H1 (cell line): ENCODE measurements around the gene DBF4B. TPM values are rescaled to one million over a fixed set of nuclear protein-coding genes. Genes with fewer than 3 reads are reported as not detected.

Source experiments
- ATF2 ChIP-seq: IDR thresholded peaks from 2 replicates; pipeline ENCODE4 v1.6.1; 2012; ENCODE audit warnings: low read length, inconsistent platforms
- BACH1 ChIP-seq: IDR thresholded peaks from 2 replicates; pipeline ENCODE4 v1.6.1; 2012; ENCODE audit warnings: low read length, improper control_type of control experiment
- CBX5 ChIP-seq: fragments of 300-800, 300-1000 bp; sonication (generic); IDR thresholded peaks from 2 replicates; pipeline ENCODE4 v1.7.1; 2016; ENCODE audit warnings: antibody characterized with exemption, low read length, low read depth
- E2F6 ChIP-seq: IDR thresholded peaks from 2 replicates; pipeline ENCODE4 v1.6.1; 2012; ENCODE audit warnings: inconsistent platforms
- EGR1 ChIP-seq: IDR thresholded peaks from 2 replicates; pipeline ENCODE4 v1.6.1; 2011; ENCODE audit warnings: low read depth, low read length, borderline replicate concordance
- EP300 ChIP-seq, 2 experiments: IDR thresholded peaks; 1 replicate in 1 of 2; 2 replicates in 1 of 2; pipeline ENCODE4 v1.6.1; 2011 to 2012; ENCODE audit warnings: low read depth in 2 of 2, low read length in 2 of 2, mild to moderate bottlenecking in 2 of 2, borderline replicate concordance in 1 of 2, inconsistent platforms in 1 of 2, moderate library complexity in 1 of 2
- EZH2 ChIP-seq: fragments of 200-600 bp; sonication (generic); IDR thresholded peaks from 2 replicates; pipeline ENCODE4 v1.7.1; 2012; ENCODE audit warnings: low read depth, mild to moderate bottlenecking, moderate library complexity, low read length, inconsistent platforms; ENCODE audit not compliant: severe bottlenecking
- FOSL1 ChIP-seq: IDR thresholded peaks from 2 replicates; pipeline ENCODE4 v1.6.1; 2011; ENCODE audit warnings: mild to moderate bottlenecking, low read depth, low read length, moderate library complexity; ENCODE audit not compliant: insufficient read depth
- GABPA ChIP-seq: IDR thresholded peaks from 2 replicates; pipeline ENCODE4 v1.6.1; 2011; ENCODE audit warnings: mild to moderate bottlenecking, low read length, moderate library complexity, borderline replicate concordance; ENCODE audit not compliant: insufficient read depth
- JUN ChIP-seq: IDR thresholded peaks from 2 replicates; pipeline ENCODE4 v1.6.1; 2011; ENCODE audit warnings: low read depth, mild to moderate bottlenecking, improper control_type of control experiment, low read length
- KDM1A ChIP-seq: fragments of 200-600, 300-600 bp; sonication (generic); IDR thresholded peaks from 2 replicates; pipeline ENCODE4 v1.7.1; 2016; ENCODE audit warnings: mild to moderate bottlenecking, low read length, borderline replicate concordance
- NRF1 ChIP-seq: IDR thresholded peaks from 2 replicates; pipeline ENCODE4 v1.6.1; 2011; ENCODE audit warnings: mild to moderate bottlenecking, low read depth, low read length, improper control_type of control experiment
- PHF8 ChIP-seq: fragments of 200-600 bp; sonication (generic); conservative IDR thresholded peaks from 2 replicates; pipeline ENCODE4 v1.7.1; 2012; ENCODE audit warnings: low read depth, mild to moderate bottlenecking, inconsistent platforms, low read length, moderate library complexity
- RAD21 ChIP-seq, 2 experiments: IDR thresholded peaks in 1 of 2; conservative IDR thresholded peaks in 1 of 2; 2 replicates each; pipeline ENCODE4 v1.6.1; 2011; ENCODE audit warnings: low read depth in 2 of 2, low read length in 2 of 2, improper control_type of control experiment in 1 of 2, inconsistent platforms in 1 of 2, mild to moderate bottlenecking in 1 of 2, moderate library complexity in 1 of 2
- RFX5 ChIP-seq: IDR thresholded peaks from 2 replicates; pipeline ENCODE4 v1.6.1; 2011; ENCODE audit warnings: low read depth, low read length, improper control_type of control experiment, borderline replicate concordance
- SIRT6 ChIP-seq: IDR thresholded peaks from one replicate; pipeline ENCODE4 v1.7.1; 2012; ENCODE audit warnings: low read length, inconsistent platforms
- SP1 ChIP-seq: IDR thresholded peaks from 2 replicates; pipeline ENCODE4 v1.6.1; 2011; ENCODE audit warnings: low read depth, low read length
- SP2 ChIP-seq: IDR thresholded peaks from 2 replicates; pipeline ENCODE4 v1.6.1; 2012; ENCODE audit warnings: mild to moderate bottlenecking, low read length, inconsistent platforms
- SP4 ChIP-seq: IDR thresholded peaks from 2 replicates; pipeline ENCODE4 v1.6.1; 2012; ENCODE audit warnings: low read length, inconsistent platforms
- TAF7 ChIP-seq: optimal IDR thresholded peaks from 2 replicates; pipeline ENCODE3; 2011; ENCODE audit warnings: low read depth, mild to moderate bottlenecking, inconsistent platforms, low read length, moderate library complexity, borderline replicate concordance
- polyA plus RNA-seq, 7 experiments: library from polyadenylated mRNA; depleted of rRNA in 3 of 7; stranded (reverse) in 5 of 7; unstranded in 2 of 7; fragments of >200 nt in 5 of 7; fragments of 200-250 nt in 2 of 7; gene quantifications; 1 replicate in 5 of 7; 2 replicates in 1 of 7; 4 replicates in 1 of 7; pipeline versions ENCODE4 v1.2.1 to v1.2.3, GENCODE V29; 2011 to 2013; ENCODE audit warnings: missing spikeins in 2 of 7, mixed read lengths in 2 of 7
- total RNA-seq: library from RNA; stranded (reverse); fragmentation: NEBNext Ultra II Directional; extraction: Animal tissue kit (Norgen Biotek cat#: 25700); gene quantifications from 2 replicates; pipeline ENCODE4 v1.2.1, GENCODE V29; 2021
- TF ChIP-seq, protein P1 (sequence below): IDR thresholded peaks from 2 replicates; pipeline ENCODE4 v1.6.1; 2012; ENCODE audit warnings: inconsistent platforms

Gene DBF4B
- total and polyA plus RNA-seq, 2 of the 8 experiments (the other 6 are each of a cell fraction or from before 2014, with no cell fraction given) = 20.2 to 26.9 TPM

GRCh38 chr17:44708401-44709263 lies at the start of gene DBF4B (continued):
- TF ChIP-seq EZH2 (no peak), NRF1 (no peak; the same call in 1 of the 2 replicates), ATF2 (peak; percentile 67; the same call in 1 of the 2 replicates), E2F6 (no peak), SIRT6 (no peak), BACH1 (no peak), GABPA (no peak), RFX5 (no peak), JUN (no peak), EGR1 (peak; percentile 84), TAF7 (peak; percentile 78), FOSL1 (no peak), CBX5 (no peak), SP2 (no peak), EP300 (IDR thresholded peaks at IDR 0.05; ENCODE audit: borderline replicate concordance in 1 of 2, low read depth in 2 of 2, low read length in 2 of 2) (no peak), SP1 (0 out of 2 replicates have a peak, but pooled peaks have one; percentile 19), SP4 (0 out of 2 replicates have a peak, but pooled peaks have one; percentile 56), PHF8 (peak; percentile 68), KDM1A (no peak), RAD21 (IDR thresholded peaks at IDR 0.05 in 1 of 2, conservative IDR thresholded peaks at IDR 0.05 in 1 of 2; ENCODE audit: low read depth in 2 of 2, low read length in 2 of 2) (no peak)
- TF ChIP-seq, protein P1, sequence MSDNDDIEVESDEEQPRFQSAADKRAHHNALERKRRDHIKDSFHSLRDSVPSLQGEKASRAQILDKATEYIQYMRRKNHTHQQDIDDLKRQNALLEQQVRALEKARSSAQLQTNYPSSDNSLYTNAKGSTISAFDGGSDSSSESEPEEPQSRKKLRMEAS = no peak
